Large intestine (tissue), 3 donors: ENCODE results near the gene TMEM94. TPM values are rescaled to one million over a fixed set of nuclear protein-coding genes. Genes with fewer than 3 reads are reported as not detected.
"Not testable (repeated sequence)": the region's sequence is repeated elsewhere in the genome, so short reads cannot be mapped to it uniquely, and the experiment has no call there.

Source experiments
- DNase-seq, 2 donors: peaks; one replicate each; pipeline versions ENCODE4 v3.0.0 to v3.0.0-alpha.2; 2013
- H3K27ac ChIP-seq: one replicate; pipeline ENCODE4 v1.5.1; 2013; ENCODE audit warnings: low read length
- H3K27me3 ChIP-seq: 2 replicates; pipeline ENCODE4 v1.6.1; 2013; ENCODE audit warnings: low read length; ENCODE audit not compliant: control insufficient read depth, insufficient read depth
- H3K36me3 ChIP-seq: 2 replicates; pipeline ENCODE4 v1.6.1; 2013; ENCODE audit warnings: low read length; ENCODE audit not compliant: control insufficient read depth, insufficient read depth
- H3K4me1 ChIP-seq: one replicate; pipeline ENCODE4 v1.6.1; 2013; ENCODE audit warnings: low read length; ENCODE audit not compliant: control insufficient read depth, insufficient read depth
- H3K4me3 ChIP-seq: one replicate; pipeline ENCODE4 v1.5.1; 2013; ENCODE audit warnings: low read length
- H3K9me3 ChIP-seq: one replicate; pipeline ENCODE4 v1.6.1; 2013; ENCODE audit warnings: mild to moderate bottlenecking, low read depth, low read length, moderate library complexity; ENCODE audit not compliant: control insufficient read depth
- WGBS: methylation state at CpG from one replicate; pipeline ENCODE4 v1.1.5; 2013; ENCODE audit warnings: low lambda C conversion rate; ENCODE audit not compliant: insufficient coverage; 5-methylcytosine and 5-hydroxymethylcytosine counted together
- polyA plus RNA-seq: library from polyadenylated mRNA; unstranded; fragments of 120-200 nt; gene quantifications from one replicate; pipeline ENCODE4 v1.2.1, GENCODE V29; 2013

Gene TMEM94
- polyA plus RNA-seq, 1 donor, result 56.7 TPM

- H3K36me3 ChIP-seq, result peaks cover 47% of the 10 kb centered on the region
- no peak for DNase-seq
- no peak overlapping the region for H3K4me3 ChIP-seq
- H3K27ac ChIP-seq, result no peak overlapping the region
- WGBS, result 100% methylated on average over 1 of the region's 3 CpGs
- peaks cover 34% of the 10 kb centered on the region for H3K4me1 ChIP-seq
- H3K9me3 ChIP-seq, result no peaks in the 10 kb centered on the region
- H3K27me3 ChIP-seq, result no peaks in the 10 kb centered on the region
These were observed 61.8 kb downstream of the TMEM94 start for GRCh38 chr17:75518201-75518600.

DNA sequence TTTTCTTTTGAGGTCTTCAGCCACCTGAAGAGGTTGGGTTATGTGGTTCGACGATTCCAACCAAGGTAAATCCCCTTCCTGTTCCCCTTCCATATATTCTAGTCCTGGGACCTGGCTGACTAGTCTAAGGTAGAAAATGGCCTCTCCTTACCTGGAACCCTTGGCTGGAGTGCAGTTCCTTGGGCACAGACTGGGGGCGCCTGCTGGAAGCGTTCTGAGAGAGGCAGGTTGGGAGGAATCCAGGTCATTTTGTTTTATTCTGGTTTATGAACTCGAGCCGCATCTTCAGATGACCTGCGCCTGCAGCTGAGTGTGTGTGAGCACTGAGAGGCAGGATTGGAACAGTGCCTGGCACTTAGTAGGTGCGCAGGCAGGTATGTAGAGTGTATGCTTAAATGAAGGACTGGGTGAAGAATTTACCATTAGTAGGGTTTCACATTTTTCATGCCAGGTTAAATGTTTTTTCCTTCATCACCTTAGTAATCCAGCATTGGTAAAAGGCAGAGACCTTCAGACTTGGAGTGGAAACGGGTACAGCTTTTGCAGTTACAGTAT, 62.6 kb downstream of the TMEM94 start:
- H3K4me3 ChIP-seq, result no peak overlapping the region
- WGBS, result 100% methylated on average over 1 of the region's 9 CpGs
- H3K27me3 ChIP-seq, result no peaks in the 10 kb centered on the region
- no peaks in the 10 kb centered on the region for H3K9me3 ChIP-seq
- DNase-seq, result no peak
- H3K36me3 ChIP-seq, result peaks cover 51% of the 10 kb centered on the region
- H3K4me1 ChIP-seq, result peaks cover 27% of the 10 kb centered on the region
- no peak overlapping the region for H3K27ac ChIP-seq

- Histone ChIP-seq H3K36me3 (peaks cover 55% of the 10 kb centered on the region), H3K4me1 (peaks cover 28% of the 10 kb centered on the region)
- not testable (repeated sequence) for H3K4me3 ChIP-seq, H3K9me3 ChIP-seq, H3K27ac ChIP-seq, H3K27me3 ChIP-seq, DNase-seq
- WGBS, result 100% methylated on average over 1 of the region's 8 CpGs
These were observed 64.0 kb downstream of the TMEM94 start for GRCh38 chr17:75520413-75520812.

GRCh38 chr17:75521290-75521689, 64.9 kb downstream of the TMEM94 start:
- DNase-seq, result no peak
- Histone ChIP-seq H3K27ac (no peak overlapping the region), H3K9me3 (no peaks in the 10 kb centered on the region), H3K36me3 (peaks cover 55% of the 10 kb centered on the region), H3K4me1 (peaks cover 28% of the 10 kb centered on the region), H3K27me3 (peaks cover 1% of the 10 kb centered on the region), H3K4me3 (no peak overlapping the region)
- WGBS, result no CpG with 5 or more reads among the region's 8 CpGs

GRCh38 chr17:75521951-75522727, 65.7 kb downstream of the TMEM94 start:
- H3K9me3 ChIP-seq, result no peaks in the 10 kb centered on the region
- no CpG with 5 or more reads among the region's 33 CpGs for WGBS
- peaks cover 55% of the 10 kb centered on the region for H3K36me3 ChIP-seq
- peaks cover 31% of the 10 kb centered on the region for H3K4me1 ChIP-seq
- no peak overlapping the region for H3K4me3 ChIP-seq
- no peak overlapping the region for H3K27ac ChIP-seq
- DNase-seq, result no peak
- H3K27me3 ChIP-seq, result peaks cover 2% of the 10 kb centered on the region

- Histone ChIP-seq H3K27me3 (peaks cover 2% of the 10 kb centered on the region), H3K9me3 (no peaks in the 10 kb centered on the region), H3K27ac (no peak overlapping the region), H3K4me3 (no peak overlapping the region), H3K36me3 (peaks cover 49% of the 10 kb centered on the region), H3K4me1 (peaks cover 24% of the 10 kb centered on the region)
- WGBS, result no CpG with 5 or more reads among the region's 7 CpGs
- DNase-seq, result no peak
These were observed 67.2 kb downstream of the TMEM94 start for GRCh38 chr17:75523647-75524046.

- WGBS, result no CpG with 5 or more reads among the region's 24 CpGs
- Histone ChIP-seq H3K4me1 (peaks cover 21% of the 10 kb centered on the region), H3K27ac (peak overlapping the region; percentile 100), H3K36me3 (peaks cover 46% of the 10 kb centered on the region), H3K9me3 (no peaks in the 10 kb centered on the region), H3K27me3 (peaks cover 2% of the 10 kb centered on the region), H3K4me3 (peak overlapping the region; percentile 98)
- DNase-seq, result no peak
These were observed 68.0 kb downstream of the TMEM94 start for GRCh38 chr17:75524269-75524969.

- DNase-seq, result peak; percentile 94 to 98
- peaks cover 45% of the 10 kb centered on the region for H3K36me3 ChIP-seq
- H3K9me3 ChIP-seq, result no peaks in the 10 kb centered on the region
- H3K4me1 ChIP-seq, result peaks cover 26% of the 10 kb centered on the region
- no CpG with 5 or more reads among the region's 108 CpGs for WGBS
- peak within 1 kb of the TSS; percentile 100 for H3K27ac ChIP-seq
- peaks cover 2% of the 10 kb centered on the region for H3K27me3 ChIP-seq
- H3K4me3 ChIP-seq, result peak within 1 kb of the TSS; percentile 98
These were observed 68.8 kb downstream of the TMEM94 start, which contains the start of gene LLGL2 for GRCh38 chr17:75524970-75525805. LLGL2 (plus strand) TSS chr17:75525697; CDS start chr17:75543427, 17,730 bp downstream.

- H3K9me3 ChIP-seq, result no peaks in the 10 kb centered on the region
- WGBS, result no CpG with 5 or more reads among the region's 60 CpGs
- peaks cover 2% of the 10 kb centered on the region for H3K27me3 ChIP-seq
- H3K4me3 ChIP-seq, result peak overlapping the region; percentile 55
- H3K4me1 ChIP-seq, result peaks cover 33% of the 10 kb centered on the region
- H3K36me3 ChIP-seq, result peaks cover 40% of the 10 kb centered on the region
- peak overlapping the region; percentile 94 for H3K27ac ChIP-seq
- DNase-seq, result peak in 1 of 2 donors; percentile 78
These were observed 69.5 kb downstream of the TMEM94 start for GRCh38 chr17:75525806-75526554.
